ENCODE measurements around the gene MIDN.

- TF ChIP-seq CTCF (conservative IDR thresholded peaks at IDR 0.05 in 1 of 2, IDR thresholded peaks at IDR 0.05 in 1 of 2; ENCODE audit: extremely low read depth in 1 of 2, insufficient read depth in 1 of 2, low read depth in 1 of 2, low read length in 2 of 2) (no peak), EZH2 (IDR thresholded peaks at IDR 0.05; ENCODE audit: borderline replicate concordance, low read length) (no peak)
Measured at GRCh38 chr19:1232652-1233072, 15.7 kb upstream of the MIDN start.

Data from mammary epithelial cell (primary cell).